B cell (primary cell): ENCODE results near the gene PRODH2. TPM values are rescaled to one million over a fixed set of nuclear protein-coding genes. Genes with fewer than 3 reads are reported as not detected.

ENCODE experiments used
- ATAC-seq: fragments of 200-7000 bp; cut with Tn5 transposase; one replicate; pipeline ENCODE4 v1.10.0; 2021; ENCODE audit warnings: low read depth, mild to moderate bottlenecking, moderate number of reproducible peaks, moderate library complexity
- CTCF ChIA-PET: fragments of 350-600 bp; sonication (Branson Sonifier 250); formaldehyde crosslinking; loops from one replicate; lab custom pipeline; 2021; ENCODE audit warnings: antibody characterized with exemption, inconsistent platforms; lab: Charles Lee
- POLR2A ChIA-PET: fragments of 350-600 bp; sonication (Branson Sonifier 250); formaldehyde crosslinking; loops from one replicate; lab custom pipeline; 2021; ENCODE audit warnings: antibody characterized with exemption; lab: Charles Lee
- DNase-seq: peaks from one replicate; pipeline ENCODE4 v3.0.0; 2013
- H2AFZ ChIP-seq: 2 replicates; pipeline ENCODE4 v1.6.1; 2012; ENCODE audit warnings: mild to moderate bottlenecking, low read depth, low read length; ENCODE audit not compliant: insufficient read depth, poor library complexity, severe bottlenecking
- H3K27ac ChIP-seq, 2 donors: 1 replicate in 1 of 2; 2 replicates in 1 of 2; pipeline ENCODE4 v1.5.1; 2012 to 2013; ENCODE audit warnings: low read length in 2 of 2, mild to moderate bottlenecking in 2 of 2, moderate library complexity in 1 of 2
- H3K27me3 ChIP-seq, 4 experiments: fragments of 200-600 bp in 1 of 4; sonication (generic) in 1 of 4; replicated peaks in 1 of 4; 1 replicate in 2 of 4; 2 replicates in 2 of 4; pipeline versions ENCODE4 v1.6.1 to v1.7.0; 2013 to 2016; ENCODE audit warnings: low read length in 3 of 4, mild to moderate bottlenecking in 2 of 4, mixed read lengths in 1 of 4, moderate library complexity in 1 of 4; ENCODE audit not compliant: insufficient read depth in 4 of 4, control insufficient read depth in 3 of 4; ENCODE audit errors: control extremely low read depth in 1 of 4
- H3K36me3 ChIP-seq, 2 experiments: replicated peaks in 1 of 2; 1 replicate in 1 of 2; 2 replicates in 1 of 2; pipeline versions ENCODE4 v1.6.1 to v1.7.1; 2013; ENCODE audit warnings: low read length in 1 of 2; ENCODE audit not compliant: insufficient read depth in 2 of 2, control insufficient read depth in 1 of 2; ENCODE audit errors: control extremely low read depth in 1 of 2, extremely low read depth in 1 of 2
- H3K4me1 ChIP-seq, 2 donors: fragments of 200-600 bp in 1 of 2; sonication (generic) in 1 of 2; 1 replicate in 1 of 2; 2 replicates in 1 of 2; pipeline versions ENCODE4 v1.5.1 to v1.6.1; 2013 to 2017; ENCODE audit warnings: low read length in 2 of 2; ENCODE audit not compliant: control insufficient read depth in 2 of 2, insufficient read depth in 2 of 2
- H3K4me2 ChIP-seq: replicated peaks from 2 replicates; pipeline ENCODE3; 2012; ENCODE audit warnings: mild to moderate bottlenecking, low read depth, low read length; ENCODE audit not compliant: poor library complexity, severe bottlenecking
- H3K4me3 ChIP-seq, 5 experiments: fragments of 200-600 bp in 1 of 5; sonication (generic) in 1 of 5; 1 replicate in 3 of 5; 2 replicates in 2 of 5; pipeline versions ENCODE4 v1.5.1 to v1.7.0; 2011 to 2016; ENCODE audit warnings: low read length in 4 of 5, mild to moderate bottlenecking in 4 of 5, low read depth in 2 of 5, control low read depth in 1 of 5, moderate library complexity in 1 of 5; ENCODE audit not compliant: insufficient read depth in 1 of 5; ENCODE audit errors: control extremely low read depth in 1 of 5, extremely low read depth in 1 of 5
- H3K79me2 ChIP-seq: fragments of 200-600 bp; sonication (generic); one replicate; pipeline ENCODE4 v1.6.0; 2016; ENCODE audit warnings: low read length; ENCODE audit not compliant: control insufficient read depth, insufficient read depth
- H3K9ac ChIP-seq: fragments of 200-600 bp; sonication (generic); 2 replicates; pipeline ENCODE4 v1.6.1; 2017; ENCODE audit warnings: mild to moderate bottlenecking, low read length, moderate library complexity
- H3K9me3 ChIP-seq, 3 donors: one replicate each; pipeline versions ENCODE4 v1.6.1 to v1.7.1; 2013; ENCODE audit warnings: low read length in 2 of 3; ENCODE audit not compliant: control insufficient read depth in 2 of 3, insufficient read depth in 1 of 3; ENCODE audit errors: control extremely low read depth in 1 of 3
- H4K20me1 ChIP-seq: 2 replicates; pipeline ENCODE4 v1.6.0; 2012; ENCODE audit warnings: mild to moderate bottlenecking, low read length; ENCODE audit not compliant: insufficient read depth, control insufficient read depth, poor library complexity, severe bottlenecking
- H3K27ac Mint-ChIP-seq: one replicate; pipeline ENCODE4 v1.8.0; 2021; ENCODE audit warnings: mixed read lengths
- H3K27me3 Mint-ChIP-seq: one replicate; pipeline ENCODE4 v1.8.0; 2021; ENCODE audit warnings: mixed read lengths
- H3K4me1 Mint-ChIP-seq: one replicate; pipeline ENCODE4 v1.8.0; 2021; ENCODE audit warnings: mixed read lengths
- H3K4me3 Mint-ChIP-seq: one replicate; pipeline ENCODE4 v1.8.0; 2021; ENCODE audit warnings: mixed read lengths
- H3K9me3 Mint-ChIP-seq: one replicate; pipeline ENCODE4 v1.8.0; 2022; ENCODE audit warnings: mixed read lengths; ENCODE audit not compliant: insufficient read depth
- EZH2 ChIP-seq: IDR thresholded peaks from 2 replicates; pipeline ENCODE4 v1.6.1; 2012; ENCODE audit warnings: borderline replicate concordance, low read depth, mild to moderate bottlenecking, moderate library complexity, low read length; ENCODE audit not compliant: insufficient read depth, poor library complexity, severe bottlenecking
- WGBS: methylation state at CpG from one replicate; pipeline ENCODE4 v1.1.5; 2013; ENCODE audit warnings: missing lambda C conversion rate; ENCODE audit not compliant: insufficient coverage; 5-methylcytosine and 5-hydroxymethylcytosine counted together
- intact Hi-C: fragments of 100-400 bp; cut with micrococcal nuclease; formaldehyde crosslinking; loops from one replicate; pipeline ENCODE4 v1.10.0; 2022
- polyA plus RNA-seq: library from polyadenylated mRNA; depleted of rRNA; stranded (reverse); fragments of >200 nt; gene quantifications from 2 replicates; pipeline ENCODE4 v1.2.3, GENCODE V29; 2012
- total RNA-seq, 2 donors: library from RNA; stranded (reverse); fragments of 120-200 nt in 1 of 2; gene quantifications; 1 replicate in 1 of 2; 2 replicates in 1 of 2; pipeline versions ENCODE4 v1.2.3 to v1.2.4, GENCODE V29; 2013 to 2022
- TF ChIP-seq, protein P1 (sequence below): fragments of 200-600 bp; IDR thresholded peaks from one replicate; pipeline ENCODE4 v1.8.0; 2022; ENCODE audit warnings: antibody characterized with exemption, mild to moderate bottlenecking

The PRODH2 gene
- total and polyA plus RNA-seq, 2 donors (not counting 1 experiment from before 2014, with no cell fraction given) = not detected

GRCh38 chr19:35760711-35761349 is 51.8 kb downstream of the PRODH2 start:
- H3K4me1 Mint-ChIP-seq = peaks cover 27% of the 10 kb centered on the region
- ChIA-PET CTCF (no interaction called here), POLR2A (no interaction called here)
- peaks cover 29% of the 10 kb centered on the region for H3K79me2 ChIP-seq
- H3K4me3 Mint-ChIP-seq = no peak overlapping the region
- peaks cover 17 to 29% of the 10 kb centered on the region in 2 donors for H3K4me1 ChIP-seq
- DNase-seq (no peak), ATAC-seq (no peak)
- H3K9me3 Mint-ChIP-seq = no peaks in the 10 kb centered on the region
- no peak overlapping the region for H3K27ac Mint-ChIP-seq
- no peak overlapping the region for H3K4me2 ChIP-seq
- no peak overlapping the region for H2AFZ ChIP-seq
- WGBS = 100% methylated on average over 3 of the region's 4 CpGs
- TF ChIP-seq EZH2 = no peak
- TF ChIP-seq, protein P1, sequence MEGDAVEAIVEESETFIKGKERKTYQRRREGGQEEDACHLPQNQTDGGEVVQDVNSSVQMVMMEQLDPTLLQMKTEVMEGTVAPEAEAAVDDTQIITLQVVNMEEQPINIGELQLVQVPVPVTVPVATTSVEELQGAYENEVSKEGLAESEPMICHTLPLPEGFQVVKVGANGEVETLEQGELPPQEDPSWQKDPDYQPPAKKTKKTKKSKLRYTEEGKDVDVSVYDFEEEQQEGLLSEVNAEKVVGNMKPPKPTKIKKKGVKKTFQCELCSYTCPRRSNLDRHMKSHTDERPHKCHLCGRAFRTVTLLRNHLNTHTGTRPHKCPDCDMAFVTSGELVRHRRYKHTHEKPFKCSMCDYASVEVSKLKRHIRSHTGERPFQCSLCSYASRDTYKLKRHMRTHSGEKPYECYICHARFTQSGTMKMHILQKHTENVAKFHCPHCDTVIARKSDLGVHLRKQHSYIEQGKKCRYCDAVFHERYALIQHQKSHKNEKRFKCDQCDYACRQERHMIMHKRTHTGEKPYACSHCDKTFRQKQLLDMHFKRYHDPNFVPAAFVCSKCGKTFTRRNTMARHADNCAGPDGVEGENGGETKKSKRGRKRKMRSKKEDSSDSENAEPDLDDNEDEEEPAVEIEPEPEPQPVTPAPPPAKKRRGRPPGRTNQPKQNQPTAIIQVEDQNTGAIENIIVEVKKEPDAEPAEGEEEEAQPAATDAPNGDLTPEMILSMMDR = no peak
- H4K20me1 ChIP-seq = no peaks in the 10 kb centered on the region
- peaks cover 0 to 20% of the 10 kb centered on the region in 2 experiments for H3K36me3 ChIP-seq
- peaks cover 0 to 15% (median 8%) of the 10 kb centered on the region in 4 experiments for H3K27me3 ChIP-seq
- intact Hi-C loops = no loop called here
- H3K9ac ChIP-seq = no peak overlapping the region
- H3K4me3 ChIP-seq = no peak overlapping the region
- no peak overlapping the region for H3K27ac ChIP-seq
- peaks cover 0 to 5% (median 0%) of the 10 kb centered on the region in 3 donors for H3K9me3 ChIP-seq
- H3K27me3 Mint-ChIP-seq = peaks cover 7% of the 10 kb centered on the region

- Histone ChIP-seq H3K4me1 (peaks cover 24 to 35% of the 10 kb centered on the region in 2 donors), H3K27ac (no peak overlapping the region), H3K9me3 (peaks cover 0 to 10% (median 0%) of the 10 kb centered on the region in 3 donors), H3K36me3 (peaks cover 0 to 14% of the 10 kb centered on the region in 2 experiments), H3K4me2 (no peak overlapping the region), H3K9ac (no peak overlapping the region), H4K20me1 (no peaks in the 10 kb centered on the region), H3K27me3 (peaks cover 0 to 23% (median 10%) of the 10 kb centered on the region in 4 experiments), H3K4me3 (no peak overlapping the region), H3K79me2 (peaks cover 29% of the 10 kb centered on the region), H2AFZ (no peak overlapping the region)
- no peak for TF ChIP-seq EZH2
- TF ChIP-seq, protein P1 = no peak
- CTCF ChIA-PET = no interaction called here
- intact Hi-C loops = loop anchor here (5.0 kb wide), 1 partner anchor 67 kb away; no protein-coding TSS in a partner anchor
- WGBS = no CpG with 5 or more reads among the region's 2 CpGs
- Mint-ChIP-seq H3K27ac (no peak overlapping the region), H3K4me3 (peak overlapping the region; percentile 99), H3K9me3 (no peaks in the 10 kb centered on the region), H3K4me1 (peaks cover 33% of the 10 kb centered on the region), H3K27me3 (peaks cover 13% of the 10 kb centered on the region)
- DNase-seq = no peak
- POLR2A ChIA-PET = no interaction called here
- no peak for ATAC-seq
These were observed 52.9 kb downstream of the PRODH2 start for GRCh38 chr19:35759697-35760096.
